Midbrain (tissue), 1 donor: Measurements from ENCODE around the gene IFT25.

Experiments used
- DNase-seq: peaks from one replicate; lab custom pipeline; 2025; lab: John Stamatoyannopoulos, UW

IFT25 gene

DNA sequence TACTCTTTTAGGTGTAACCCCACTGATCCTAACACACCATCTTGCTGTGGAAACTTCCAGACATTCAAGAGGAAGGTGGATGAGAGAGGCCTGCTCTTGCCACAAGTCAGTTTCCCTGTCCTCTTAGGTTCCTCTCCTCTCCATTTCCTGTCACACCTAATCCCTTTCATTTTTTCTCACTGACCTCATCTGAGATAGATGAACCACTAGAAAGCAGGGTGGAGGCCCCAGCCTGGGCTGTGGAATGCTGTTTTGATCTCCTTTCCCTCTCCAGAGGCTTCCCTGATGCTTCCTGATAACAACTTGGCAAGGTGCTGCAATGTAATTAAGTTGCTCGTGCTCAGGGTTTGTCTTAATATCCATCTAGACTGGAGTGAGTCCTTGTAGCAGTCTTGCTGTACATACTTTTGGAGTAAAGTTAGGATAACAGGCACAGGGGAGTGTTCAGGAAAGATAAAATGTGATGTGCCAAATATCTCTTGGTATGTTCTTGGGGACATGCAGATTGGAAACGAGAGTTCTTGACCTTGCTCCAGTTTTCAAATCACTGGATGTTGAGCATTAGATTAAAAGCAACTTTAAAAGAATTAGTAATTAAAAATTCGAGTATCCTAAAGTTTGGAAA lies 11.8 kb upstream of the IFT25 start:
- no peak for DNase-seq

- no peak for DNase-seq
Measured at GRCh38 chr1:53956308-53957168, 11.0 kb upstream of the IFT25 start.

- DNase-seq: no peak
Measured at GRCh38 chr1:53954128-53954527, 8.6 kb upstream of the IFT25 start.

GRCh38 chr1:53951697-53952096 lies 6.2 kb upstream of the IFT25 start:
- DNase-seq: no peak

DNA sequence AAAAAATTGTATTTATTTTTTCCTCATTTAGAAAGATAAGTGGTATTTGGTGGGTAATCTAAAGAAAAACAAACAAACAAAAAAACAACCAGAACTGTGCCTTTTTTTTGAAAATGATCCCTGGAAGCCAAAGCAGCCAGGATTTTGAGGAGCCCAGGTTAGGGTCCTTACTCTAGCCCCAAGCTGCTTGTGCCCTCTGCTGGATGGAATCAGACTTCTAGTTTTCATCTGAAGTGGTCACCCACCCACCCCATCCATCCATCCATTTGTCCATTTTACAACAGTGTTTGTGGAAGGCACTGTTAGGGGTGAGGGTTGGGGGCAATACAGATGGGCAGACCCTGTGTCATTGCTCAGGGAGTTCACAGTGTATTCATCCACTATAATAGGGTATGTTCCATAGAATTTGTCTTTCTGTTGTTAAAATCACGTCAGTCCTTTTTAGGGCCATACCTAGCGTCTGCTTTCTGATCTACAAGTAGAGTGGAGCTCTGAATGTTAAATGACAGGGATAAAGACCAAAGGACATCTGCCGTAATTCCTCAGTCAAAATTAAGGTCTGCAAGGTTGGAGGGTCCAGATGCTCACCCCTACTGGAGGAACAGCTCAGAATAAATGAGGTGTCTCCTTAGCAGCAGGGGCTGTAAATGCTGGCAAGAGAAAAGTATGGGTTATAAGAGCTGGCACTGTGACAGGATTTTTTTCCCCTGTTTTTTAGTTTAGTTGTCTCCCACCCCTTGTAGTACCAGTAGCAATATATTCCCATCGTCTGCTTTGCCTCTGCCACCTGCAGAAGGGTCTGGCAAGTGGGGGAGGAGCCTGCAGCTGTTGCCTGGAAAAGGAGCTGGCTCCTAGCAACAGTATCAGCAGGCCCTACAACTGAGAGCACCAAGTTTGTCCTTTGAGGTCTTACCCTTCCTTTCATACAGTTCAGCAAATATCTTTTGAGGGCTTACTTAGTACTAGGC lies 3.8 kb upstream of the IFT25 start:
- DNase-seq: peak; percentile 7

DNA sequence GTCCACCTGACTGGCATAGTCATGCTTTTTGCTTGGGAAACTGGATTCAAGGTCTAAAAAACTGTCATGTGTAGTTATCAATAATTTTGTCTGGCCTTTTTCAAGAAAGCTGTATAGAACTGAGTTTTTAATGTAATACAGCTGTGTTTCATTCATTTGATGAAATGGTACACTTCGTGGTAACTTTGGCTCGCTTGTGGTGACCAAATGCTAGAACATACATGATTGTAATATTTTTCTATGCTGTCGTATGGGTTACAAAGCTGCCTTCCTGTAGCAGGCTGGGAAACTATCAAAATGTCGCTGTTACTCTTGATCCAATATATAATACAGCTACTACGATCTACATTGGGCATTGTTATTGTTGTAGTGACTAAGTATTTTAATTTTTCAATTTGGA lies 2.8 kb upstream of the IFT25 start:
- DNase-seq: no peak

- no peak for DNase-seq
Measured at GRCh38 chr1:53947172-53947907, 1.8 kb upstream of the IFT25 start.

- DNase-seq: no peak
Measured at GRCh38 chr1:53946252-53947171, 1.0 kb upstream of the IFT25 start, which contains the start of gene LRRC42. Gene LRRC42, plus strand, starts transcription at chr1:53946350. Its CDS starts 5,650 bp downstream, at chr1:53952000.

- DNase-seq: no peak
Measured at GRCh38 chr1:53945183-53945432, 391 bp downstream of the IFT25 start.

DNA sequence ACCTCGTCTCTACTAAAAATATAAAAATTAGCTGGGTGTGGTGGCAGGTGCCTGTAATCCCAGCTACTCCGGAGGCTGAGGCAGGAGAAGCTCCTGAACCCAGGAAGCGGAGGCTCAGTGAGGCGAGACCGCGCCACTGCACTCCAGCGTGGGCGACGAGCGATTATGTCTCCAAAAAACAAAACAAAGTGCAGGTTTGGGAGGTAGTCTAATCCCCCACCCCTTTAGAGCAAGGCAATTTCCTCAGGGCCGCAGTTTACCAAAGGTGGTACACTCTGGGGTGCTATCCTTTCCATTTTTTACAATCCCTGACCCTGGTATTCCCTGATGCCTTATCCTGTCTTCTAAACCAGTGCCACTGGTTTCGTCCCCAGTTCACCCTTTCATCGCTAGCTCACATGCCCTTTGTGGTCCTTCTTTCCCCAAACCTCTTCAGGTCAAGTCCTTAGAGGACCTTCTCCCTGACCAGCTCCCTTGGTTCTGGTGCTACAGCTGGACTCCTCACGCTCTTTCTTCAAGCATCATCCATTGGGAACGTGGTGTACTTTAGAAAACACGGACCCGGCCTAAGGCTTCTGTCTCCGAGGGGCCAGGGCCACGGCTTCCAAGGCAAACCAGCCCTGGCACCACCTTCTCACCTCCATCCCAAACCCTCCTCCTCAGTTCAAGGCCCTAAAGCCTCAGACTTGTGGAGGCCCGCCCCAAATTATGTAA lies 873 bp downstream of the IFT25 start:
- DNase-seq: no peak

DNA sequence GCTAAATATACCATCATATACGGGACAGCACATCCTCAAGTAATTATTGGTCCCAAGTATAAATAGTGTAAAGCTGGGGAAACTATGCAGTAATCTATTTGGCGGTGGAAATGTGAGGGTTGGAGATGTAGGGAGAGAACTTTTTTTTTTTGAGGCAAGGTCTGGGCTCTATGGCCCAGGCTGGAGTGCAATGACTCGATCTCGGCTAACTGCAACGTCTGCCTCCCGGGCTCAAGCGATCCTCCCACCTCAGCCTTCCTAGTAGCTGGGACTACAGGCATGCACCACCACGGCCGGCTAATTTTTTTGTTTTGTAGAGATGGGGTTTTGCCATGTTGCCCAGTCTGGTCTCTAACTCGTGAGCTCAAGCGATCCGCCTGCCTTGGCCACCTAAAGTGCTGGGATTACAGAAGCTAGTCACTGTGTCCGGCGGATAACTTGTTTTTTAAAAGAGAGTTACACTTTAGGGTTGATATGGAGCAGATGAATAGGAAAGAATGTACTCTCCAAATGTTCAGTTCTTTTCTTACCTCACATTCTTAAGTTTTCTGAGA lies 1.9 kb downstream of the IFT25 start:
- DNase-seq: no peak

DNA sequence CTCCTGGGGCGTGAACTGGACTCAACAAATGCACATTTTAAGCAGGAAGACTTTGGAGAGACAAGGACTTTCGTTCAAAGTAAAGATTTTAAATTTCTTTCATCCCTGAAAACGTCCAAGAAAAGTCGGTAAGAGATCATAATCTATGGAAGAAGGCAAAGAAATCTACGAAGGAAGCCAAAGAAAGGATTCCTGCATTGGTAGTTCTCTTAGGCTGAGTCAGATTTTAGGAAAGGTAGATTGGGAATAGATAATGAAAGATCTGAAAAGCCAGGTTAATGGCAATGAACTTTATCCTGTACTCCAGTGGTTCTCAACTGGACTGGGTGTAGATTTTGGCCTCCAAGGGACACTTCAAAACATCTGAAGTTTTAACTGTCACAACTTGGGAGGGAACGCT lies 2.4 kb downstream of the IFT25 start:
- no peak for DNase-seq

DNA sequence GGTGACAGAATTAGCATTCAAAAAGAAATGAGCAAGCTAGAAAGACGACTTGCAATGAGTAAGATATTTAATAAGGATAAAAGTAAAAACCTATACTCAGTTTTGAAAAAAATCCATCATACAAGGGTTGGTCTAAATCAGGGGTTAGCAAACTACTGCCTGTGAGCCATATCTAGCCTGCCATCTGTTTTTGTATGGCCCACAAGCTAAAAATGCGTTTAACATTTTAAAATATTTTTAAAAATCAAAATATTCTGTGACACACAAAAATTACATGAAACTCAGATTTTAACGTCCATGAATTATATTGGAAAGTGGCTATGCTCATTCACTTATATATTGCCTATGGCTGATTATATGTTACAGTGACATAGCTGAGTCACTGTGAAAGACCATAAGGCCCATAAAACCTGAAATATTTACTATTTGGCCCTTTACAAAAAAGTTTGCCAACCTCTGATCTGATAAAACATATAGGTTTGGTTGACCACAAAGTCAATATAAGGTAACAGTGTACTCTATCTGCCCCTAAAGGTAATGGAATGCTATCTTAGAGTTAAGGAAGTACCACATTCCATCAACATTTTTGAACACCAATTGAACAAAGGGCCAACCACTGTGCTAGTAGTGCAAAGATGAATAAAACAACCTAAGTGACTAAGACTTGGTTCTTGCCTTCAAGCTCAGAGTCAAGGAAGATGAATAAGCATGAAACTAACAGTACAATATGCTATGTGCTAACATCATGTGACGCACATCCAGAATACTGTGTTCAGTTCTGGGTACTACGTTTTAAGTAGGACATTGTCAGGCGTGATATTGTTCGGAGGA lies 3.2 kb downstream of the IFT25 start:
- no peak for DNase-seq

- DNase-seq: no peak
Measured at GRCh38 chr1:53938136-53938830, 7.2 kb downstream of the IFT25 start.

DNA sequence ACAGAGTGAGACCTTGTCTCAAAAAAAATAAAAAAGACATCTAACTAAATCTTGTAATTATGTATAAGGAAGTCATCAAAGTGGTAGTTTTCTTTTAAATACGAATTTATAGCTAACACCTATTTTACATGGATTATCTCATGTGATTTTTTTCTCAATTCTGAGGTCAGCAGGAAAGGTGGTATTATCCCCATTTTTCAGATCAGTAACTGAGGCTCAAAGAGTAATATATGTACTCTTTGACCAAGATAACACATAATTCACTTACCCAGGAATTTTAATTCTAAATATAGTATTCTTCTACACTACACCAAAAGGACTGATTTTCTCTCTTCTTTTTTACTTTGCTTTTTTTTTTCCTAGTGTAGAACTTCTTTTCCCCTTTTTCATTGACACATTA lies 9.1 kb downstream of the IFT25 start:
- no peak for DNase-seq

GRCh38 chr1:53934170-53934765 lies 11.2 kb downstream of the IFT25 start:
- DNase-seq: no peak

DNA sequence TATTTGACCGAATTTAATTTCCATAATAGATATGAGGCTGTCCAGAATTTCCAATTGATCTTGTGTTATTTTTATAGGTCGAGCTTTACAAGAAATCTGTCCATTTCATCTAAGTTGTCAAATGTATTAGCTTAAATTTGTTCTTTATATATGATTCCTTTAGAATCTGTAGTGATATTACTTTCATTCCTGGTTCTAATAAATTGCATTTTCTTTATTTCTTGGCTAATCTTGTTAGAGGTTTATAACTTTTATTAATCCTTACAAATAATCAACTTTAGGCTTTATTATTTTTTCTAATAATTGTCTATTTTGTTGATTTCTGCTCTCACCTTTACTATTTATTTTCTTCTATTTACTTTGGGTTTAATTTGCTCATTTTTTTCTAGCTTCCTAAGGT lies 14.0 kb downstream of the IFT25 start:
- DNase-seq: no peak

DNA sequence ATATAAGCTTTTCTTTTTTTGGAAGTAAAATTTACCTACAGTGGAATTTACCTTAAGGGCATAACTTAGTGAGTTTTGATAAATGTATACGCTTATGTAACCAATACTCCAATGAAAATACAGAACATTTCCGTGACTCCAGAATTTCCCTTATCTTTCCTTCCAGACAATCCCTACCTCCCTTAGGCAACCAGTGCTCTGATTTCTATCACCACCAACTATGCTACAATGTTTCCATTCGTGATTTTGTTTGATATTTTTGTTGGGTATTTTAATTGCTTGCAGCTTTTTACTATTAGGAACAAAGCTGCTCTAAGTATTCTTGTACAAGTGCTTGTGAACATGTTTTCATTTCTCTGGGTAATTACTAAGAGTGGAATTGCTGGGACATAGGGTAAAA lies 14.6 kb downstream of the IFT25 start:
- no peak for DNase-seq
